NT2/D1 (cell line): ENCODE data around the gene ZNF460.

Experiments used
- DNase-seq: peaks from one replicate; pipeline ENCODE4 v3.0.0-alpha.2; 2011; ENCODE audit warnings: low read depth, low spot score
- H3K27me3 ChIP-seq: 2 replicates; pipeline ENCODE4 v1.6.0; 2011; ENCODE audit warnings: mild to moderate bottlenecking; ENCODE audit not compliant: insufficient read length, insufficient read depth
- H3K36me3 ChIP-seq: 2 replicates; pipeline ENCODE4 v1.6.1; 2011; ENCODE audit warnings: mild to moderate bottlenecking, low read length, mixed read lengths; ENCODE audit not compliant: insufficient read depth, insufficient read length
- H3K4me1 ChIP-seq: 2 replicates; pipeline ENCODE4 v1.5.1; 2011; ENCODE audit not compliant: insufficient read depth, insufficient read length
- H3K4me3 ChIP-seq: 2 replicates; pipeline ENCODE4 v1.5.1; 2011; ENCODE audit warnings: low read depth; ENCODE audit not compliant: insufficient read length
- H3K9ac ChIP-seq: 2 replicates; pipeline ENCODE4 v1.6.0; 2011; ENCODE audit warnings: low read depth; ENCODE audit not compliant: insufficient read length
- H3K9me3 ChIP-seq: 2 replicates; pipeline ENCODE4 v1.5.1; 2011; ENCODE audit warnings: mild to moderate bottlenecking, low read length; ENCODE audit not compliant: insufficient read depth
- SUZ12 ChIP-seq: IDR thresholded peaks from 2 replicates; pipeline ENCODE4 v1.6.1; 2011; ENCODE audit not compliant: insufficient read length, insufficient read depth; ENCODE audit errors: extremely low read depth
- YY1 ChIP-seq: IDR thresholded peaks from 2 replicates; pipeline ENCODE4 v1.6.1; 2011; ENCODE audit not compliant: insufficient read length, insufficient read depth
- ZNF274 ChIP-seq: IDR thresholded peaks from 2 replicates; pipeline ENCODE4 v1.6.1; 2011; ENCODE audit warnings: mild to moderate bottlenecking, low read depth, low read length

Gene ZNF460

GRCh38 chr19:57342582-57342981 lies 62.3 kb downstream of the ZNF460 start:
- no peak for DNase-seq
- Histone ChIP-seq H3K36me3 (no peaks in the 10 kb centered on the region), H3K27me3 (no peaks in the 10 kb centered on the region), H3K4me1 (peaks cover 1% of the 10 kb centered on the region), H3K9me3 (no peaks in the 10 kb centered on the region), H3K9ac (no peak overlapping the region), H3K4me3 (no peak overlapping the region)
- no peak for TF ChIP-seq ZNF274
- no peak for TF ChIP-seq SUZ12
- no peak for TF ChIP-seq YY1
